Cardiac muscle cell (in vitro differentiated cells and primary cell): ENCODE measurements around the gene FOS. TPM values are rescaled to one million over a fixed set of nuclear protein-coding genes. Genes with fewer than 3 reads are reported as not detected.

Source experiments
- DNase-seq, 2 donors: peaks; one replicate each; pipeline versions ENCODE4 v3.0.0 to v3.0.0-alpha.2; 2010 to 2017; ENCODE audit warnings: low read depth in 1 of 2, low spot score in 1 of 2
- H3K27ac ChIP-seq: fragments of 200-600 bp; sonication (generic); 2 replicates; pipeline ENCODE4 v1.5.1; 2016
- H3K27me3 ChIP-seq: fragments of 200-600 bp; sonication (generic); 2 replicates; pipeline ENCODE4 v1.6.0; 2016; ENCODE audit warnings: control low read depth
- H3K36me3 ChIP-seq: fragments of 200-600 bp; sonication (generic); 2 replicates; pipeline ENCODE4 v1.5.1; 2016; ENCODE audit warnings: control low read depth
- H3K4me1 ChIP-seq: fragments of 200-600 bp; sonication (generic); 2 replicates; pipeline ENCODE4 v1.8.1; 2017; ENCODE audit warnings: low read depth, mild to moderate bottlenecking, mixed run types
- H3K4me3 ChIP-seq: fragments of 200-600 bp; sonication (generic); 2 replicates; pipeline ENCODE4 v1.5.1; 2016; ENCODE audit warnings: mild to moderate bottlenecking
- H3K9me3 ChIP-seq: fragments of 200-600 bp; sonication (generic); 2 replicates; pipeline ENCODE4 v1.5.1; 2017; ENCODE audit warnings: low read depth, mild to moderate bottlenecking, control low read depth
- polyA plus RNA-seq: library from polyadenylated mRNA; unstranded; fragments of >200 nt; fragmentation: Nextera tagmentation; extraction: Ambion mirVana; gene quantifications from 2 replicates; pipeline ENCODE4 v1.2.1, GENCODE V29; 2016
- total RNA-seq: library from RNA; depleted of rRNA; stranded (reverse); fragments of >200 nt; gene quantifications from 2 replicates; pipeline ENCODE4 v1.2.3, GENCODE V29; 2016
- TF ChIP-seq, protein P1 (sequence below): IDR thresholded peaks from 2 replicates; pipeline ENCODE4 v1.5.1; 2012; ENCODE audit warnings: low read depth, mild to moderate bottlenecking, low read length

The FOS gene
- total and polyA plus RNA-seq, 2 experiments from 2014 or later: 45.3 to 66.0 TPM

DNA sequence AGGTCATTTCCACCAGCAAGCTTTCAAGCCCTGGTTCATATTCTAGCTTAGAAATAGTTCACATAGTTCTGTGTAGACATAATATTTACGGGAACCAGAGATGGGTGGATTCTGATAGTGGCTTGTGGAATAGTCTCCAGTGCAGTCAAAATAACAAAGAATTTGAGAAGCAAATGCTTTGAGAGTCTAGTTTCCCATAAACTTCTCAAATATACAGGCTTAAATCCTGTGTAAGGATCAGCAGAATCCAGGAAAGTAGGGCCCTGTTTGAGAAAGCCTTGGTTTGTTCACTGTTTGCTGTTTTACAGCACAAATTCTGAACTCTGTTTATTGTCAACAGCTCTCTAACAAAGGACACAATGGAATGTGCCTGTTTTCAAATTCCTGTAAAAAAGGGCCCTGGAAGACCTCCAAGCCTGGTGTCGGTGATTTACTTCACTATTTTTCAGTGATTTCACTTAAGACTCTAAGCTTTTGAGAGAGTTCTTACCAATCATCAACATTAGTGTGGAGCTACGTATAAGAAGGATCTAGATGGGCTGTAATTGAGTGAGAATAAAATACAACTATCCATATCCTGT lies 11.4 kb upstream of the FOS start:
- TF ChIP-seq, protein P1, sequence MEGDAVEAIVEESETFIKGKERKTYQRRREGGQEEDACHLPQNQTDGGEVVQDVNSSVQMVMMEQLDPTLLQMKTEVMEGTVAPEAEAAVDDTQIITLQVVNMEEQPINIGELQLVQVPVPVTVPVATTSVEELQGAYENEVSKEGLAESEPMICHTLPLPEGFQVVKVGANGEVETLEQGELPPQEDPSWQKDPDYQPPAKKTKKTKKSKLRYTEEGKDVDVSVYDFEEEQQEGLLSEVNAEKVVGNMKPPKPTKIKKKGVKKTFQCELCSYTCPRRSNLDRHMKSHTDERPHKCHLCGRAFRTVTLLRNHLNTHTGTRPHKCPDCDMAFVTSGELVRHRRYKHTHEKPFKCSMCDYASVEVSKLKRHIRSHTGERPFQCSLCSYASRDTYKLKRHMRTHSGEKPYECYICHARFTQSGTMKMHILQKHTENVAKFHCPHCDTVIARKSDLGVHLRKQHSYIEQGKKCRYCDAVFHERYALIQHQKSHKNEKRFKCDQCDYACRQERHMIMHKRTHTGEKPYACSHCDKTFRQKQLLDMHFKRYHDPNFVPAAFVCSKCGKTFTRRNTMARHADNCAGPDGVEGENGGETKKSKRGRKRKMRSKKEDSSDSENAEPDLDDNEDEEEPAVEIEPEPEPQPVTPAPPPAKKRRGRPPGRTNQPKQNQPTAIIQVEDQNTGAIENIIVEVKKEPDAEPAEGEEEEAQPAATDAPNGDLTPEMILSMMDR: no peak
- DNase-seq: peak in 1 of 2 donors; percentile 82
- H3K9me3 ChIP-seq: no peaks in the 10 kb centered on the region
- H3K27me3 ChIP-seq: no peaks in the 10 kb centered on the region
- peak overlapping the region; percentile 81 for H3K27ac ChIP-seq
- no peak overlapping the region for H3K4me3 ChIP-seq
- H3K4me1 ChIP-seq: peaks cover 10% of the 10 kb centered on the region
- no peaks in the 10 kb centered on the region for H3K36me3 ChIP-seq

DNA sequence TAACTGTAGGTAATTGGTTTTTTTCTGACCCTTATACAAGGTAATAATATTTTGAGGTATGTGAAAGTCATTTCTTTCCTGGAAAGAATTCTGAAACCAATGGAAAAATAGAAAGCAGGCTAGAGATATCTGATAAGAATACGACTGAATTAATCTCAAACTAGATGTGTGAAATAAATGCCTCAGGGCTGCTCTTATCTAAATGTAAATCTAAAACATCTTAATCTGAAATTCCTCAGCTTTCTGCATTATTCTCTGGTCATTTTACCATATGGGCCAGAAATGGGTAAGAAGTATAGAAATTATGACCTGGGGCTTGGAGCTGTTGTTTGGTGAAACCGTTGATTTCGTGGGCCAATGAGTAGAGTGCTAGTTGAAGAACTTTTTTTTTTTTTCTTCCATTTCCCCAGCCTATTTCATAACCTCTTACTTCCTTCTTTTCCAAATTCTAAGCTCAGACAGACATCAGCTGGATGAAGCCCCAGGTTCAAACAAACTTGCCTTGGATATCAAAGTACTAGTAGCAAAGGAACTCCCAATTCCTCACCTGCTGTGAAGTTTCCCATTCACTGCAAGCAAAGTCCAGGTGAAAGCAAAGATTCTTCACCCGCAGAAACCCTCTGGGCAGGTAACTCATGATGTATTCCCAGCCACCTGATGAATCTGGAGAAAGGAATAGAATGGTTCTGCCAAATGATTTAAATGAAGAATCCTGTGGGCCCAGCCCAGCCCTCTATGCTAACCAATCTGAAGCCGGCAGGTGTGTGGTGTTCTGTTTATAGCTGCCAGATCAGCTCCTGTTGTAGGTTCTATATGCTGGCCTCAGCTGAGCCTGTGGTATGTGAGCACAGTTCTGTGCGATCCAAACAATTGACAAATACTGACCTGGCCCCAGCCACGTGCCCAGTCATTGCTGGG lies 9.7 kb upstream of the FOS start:
- Histone ChIP-seq H3K36me3 (no peaks in the 10 kb centered on the region), H3K4me1 (peaks cover 17% of the 10 kb centered on the region), H3K4me3 (no peak overlapping the region), H3K27ac (no peak overlapping the region), H3K9me3 (no peaks in the 10 kb centered on the region), H3K27me3 (no peaks in the 10 kb centered on the region)
- TF ChIP-seq, protein P1: no peak
- no peak for DNase-seq

DNA sequence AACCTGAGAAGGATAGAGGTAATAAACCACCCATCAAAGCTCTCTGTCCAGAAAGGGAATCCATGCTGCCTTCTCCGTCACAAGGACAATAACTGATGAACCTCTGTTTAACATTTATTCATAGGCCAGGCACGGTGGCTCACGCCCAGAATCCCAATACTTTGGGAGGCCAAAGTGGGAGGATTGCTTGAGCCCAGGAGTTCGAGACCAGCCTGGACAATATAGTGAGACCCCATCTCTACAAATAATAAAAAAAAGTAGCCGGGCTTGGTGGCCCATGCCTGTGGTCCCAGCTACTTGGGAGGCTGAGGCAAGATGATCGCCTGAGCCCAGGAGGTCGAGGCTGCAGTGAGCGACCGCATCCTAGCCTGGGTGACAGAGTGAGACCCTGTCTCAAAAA lies 7.1 kb upstream of the FOS start:
- H3K27ac ChIP-seq: no peak overlapping the region
- peaks cover 18% of the 10 kb centered on the region for H3K4me1 ChIP-seq
- no peak overlapping the region for H3K4me3 ChIP-seq
- H3K27me3 ChIP-seq: no peaks in the 10 kb centered on the region
- no peak for DNase-seq
- no peaks in the 10 kb centered on the region for H3K36me3 ChIP-seq
- H3K9me3 ChIP-seq: no peaks in the 10 kb centered on the region
- TF ChIP-seq, protein P1: no peak

DNA sequence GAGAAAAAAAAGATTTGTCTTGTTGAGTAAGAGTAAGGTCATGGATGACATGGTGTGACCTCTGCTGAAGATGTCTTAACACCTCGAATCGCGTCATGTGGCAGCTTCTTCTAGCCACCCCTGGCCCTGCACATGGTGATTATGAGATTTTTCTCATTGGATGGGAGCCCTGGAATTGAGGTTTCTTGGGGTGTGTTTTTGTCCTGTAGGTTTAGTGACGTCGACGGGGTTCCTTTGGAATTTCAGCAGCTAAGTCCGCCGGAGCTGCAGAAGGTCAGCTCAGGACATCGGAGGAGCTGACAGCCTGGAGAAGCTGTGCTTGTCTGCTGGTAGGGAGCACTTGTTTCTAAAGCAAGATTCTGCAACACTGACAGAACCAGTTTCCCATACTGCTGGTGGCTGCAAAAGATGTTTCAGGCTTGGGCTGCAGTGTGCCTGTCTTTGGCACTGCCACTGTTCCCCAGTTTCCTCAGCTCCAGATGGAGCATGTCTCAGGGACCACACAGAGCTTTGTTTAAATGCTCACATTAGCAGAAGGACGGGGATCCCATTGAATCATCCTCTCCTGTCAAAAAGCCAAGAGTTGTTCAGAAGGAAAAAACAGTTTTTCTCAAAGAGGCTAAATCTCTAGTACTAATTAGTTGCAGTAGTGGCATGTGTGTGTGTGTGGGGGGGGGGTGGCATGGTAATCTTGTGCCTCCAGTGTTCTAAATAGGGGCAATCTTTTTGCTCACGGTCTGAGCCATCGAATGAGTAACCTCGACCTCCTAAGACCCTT lies 5.2 kb upstream of the FOS start:
- Histone ChIP-seq H3K4me1 (peaks cover 9% of the 10 kb centered on the region), H3K9me3 (no peaks in the 10 kb centered on the region), H3K27me3 (no peaks in the 10 kb centered on the region), H3K27ac (no peak overlapping the region), H3K4me3 (no peak overlapping the region), H3K36me3 (no peaks in the 10 kb centered on the region)
- peak; percentile 56 to 97 for DNase-seq
- TF ChIP-seq, protein P1: no peak

DNA sequence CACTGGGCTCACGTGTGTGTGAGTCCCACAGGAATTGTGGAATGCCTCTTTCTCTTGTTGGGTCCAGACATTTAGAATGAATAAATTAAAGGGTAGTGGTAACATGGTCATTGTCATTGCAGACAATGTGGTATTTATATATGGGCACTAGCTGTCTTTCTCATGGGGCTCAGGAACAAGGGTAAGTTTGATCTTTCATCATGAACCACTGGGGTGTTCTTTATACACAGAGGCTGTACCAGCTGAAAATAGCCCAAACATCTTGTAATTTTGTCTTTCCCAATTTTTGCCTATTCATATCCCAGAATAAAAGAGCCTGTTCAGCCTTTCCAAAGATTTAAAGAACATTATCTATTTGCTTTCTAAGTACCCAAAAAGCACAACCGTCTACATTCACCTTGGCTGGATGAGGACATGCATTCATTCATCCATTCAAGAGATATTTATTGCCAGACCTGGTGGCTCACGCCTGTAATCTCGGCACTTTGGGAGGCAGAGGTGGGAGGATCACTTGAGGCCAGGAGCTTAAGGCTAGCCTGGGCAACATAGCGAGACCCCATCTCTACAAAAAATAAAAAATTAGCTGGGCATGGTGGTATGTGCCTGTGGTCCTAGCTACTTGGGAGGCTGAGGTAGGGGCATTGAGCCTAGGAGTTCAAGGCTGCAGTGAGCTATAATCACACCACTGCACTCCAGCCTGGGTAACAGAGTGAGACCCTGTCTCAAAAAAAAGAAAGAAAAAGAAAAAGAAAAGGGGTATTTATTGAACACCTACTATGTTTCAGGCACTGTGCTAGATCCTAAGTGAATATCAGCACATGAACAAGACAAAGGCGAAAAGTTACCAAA lies 4.4 kb upstream of the FOS start:
- Histone ChIP-seq H3K9me3 (no peaks in the 10 kb centered on the region), H3K27ac (no peak overlapping the region), H3K27me3 (no peaks in the 10 kb centered on the region), H3K36me3 (no peaks in the 10 kb centered on the region), H3K4me1 (peaks cover 9% of the 10 kb centered on the region), H3K4me3 (no peak overlapping the region)
- TF ChIP-seq, protein P1: no peak
- no peak for DNase-seq
